Thymus (tissue), 11 donors: ENCODE data around the gene OR52K2. TPM values are rescaled to one million over a fixed set of nuclear protein-coding genes. Genes with fewer than 3 reads are reported as not detected.
"Not testable (repeated sequence)": the region's sequence is repeated elsewhere in the genome, so short reads cannot be mapped to it uniquely, and the experiment has no call there.

Source experiments
- DNase-seq, 9 donors: peaks; one replicate each; pipeline ENCODE4 v3.0.0-alpha.2; 2013; ENCODE audit warnings: low spot score in 9 of 9, low read depth in 6 of 9, missing footprints in 1 of 9
- H3K27ac ChIP-seq, 2 donors: one replicate each; pipeline ENCODE4 v1.5.1; 2013; ENCODE audit warnings: control low read depth in 1 of 2, low read depth in 1 of 2, low read length in 1 of 2, mild to moderate bottlenecking in 1 of 2, moderate library complexity in 1 of 2
- H3K27me3 ChIP-seq, 2 donors: one replicate each; pipeline ENCODE4 v1.5.1; 2013; ENCODE audit warnings: low read length in 1 of 2; ENCODE audit not compliant: control insufficient read depth in 2 of 2, insufficient read depth in 1 of 2
- H3K36me3 ChIP-seq, 2 donors: one replicate each; pipeline ENCODE4 v1.5.1; 2013; ENCODE audit warnings: low read length in 1 of 2, mild to moderate bottlenecking in 1 of 2, moderate library complexity in 1 of 2; ENCODE audit not compliant: control insufficient read depth in 2 of 2, insufficient read depth in 2 of 2
- H3K4me1 ChIP-seq, 2 donors: one replicate each; pipeline ENCODE4 v1.5.1; 2013; ENCODE audit warnings: low read length in 2 of 2; ENCODE audit not compliant: control insufficient read depth in 2 of 2, insufficient read depth in 2 of 2
- H3K4me3 ChIP-seq, 2 donors: one replicate each; pipeline ENCODE4 v1.5.1; 2013; ENCODE audit warnings: low read length in 2 of 2, control low read depth in 1 of 2, mild to moderate bottlenecking in 1 of 2
- H3K9me3 ChIP-seq, 2 donors: one replicate each; pipeline ENCODE4 v1.5.1; 2013; ENCODE audit warnings: low read length in 1 of 2, mild to moderate bottlenecking in 1 of 2; ENCODE audit not compliant: control insufficient read depth in 2 of 2, insufficient read depth in 1 of 2
- WGBS: extraction: QIAGEN DNeasy Blood & Tissue Kit; methylation state at CpG from one replicate; pipeline ENCODE4 v1.1.7; 2013; 5-methylcytosine and 5-hydroxymethylcytosine counted together
- polyA plus RNA-seq: library from polyadenylated mRNA; stranded (reverse); fragments of 200-250 nt; gene quantifications from one replicate; pipeline ENCODE4 v1.2.3, GENCODE V29; 2013
- total RNA-seq: library from RNA; stranded (reverse); fragments of 120-200 nt; gene quantifications from one replicate; pipeline ENCODE4 v1.2.4, GENCODE V29; 2013
- donor health status: healthy.

Gene OR52K2
- total and polyA plus RNA-seq, 2 donors = not detected

DNA sequence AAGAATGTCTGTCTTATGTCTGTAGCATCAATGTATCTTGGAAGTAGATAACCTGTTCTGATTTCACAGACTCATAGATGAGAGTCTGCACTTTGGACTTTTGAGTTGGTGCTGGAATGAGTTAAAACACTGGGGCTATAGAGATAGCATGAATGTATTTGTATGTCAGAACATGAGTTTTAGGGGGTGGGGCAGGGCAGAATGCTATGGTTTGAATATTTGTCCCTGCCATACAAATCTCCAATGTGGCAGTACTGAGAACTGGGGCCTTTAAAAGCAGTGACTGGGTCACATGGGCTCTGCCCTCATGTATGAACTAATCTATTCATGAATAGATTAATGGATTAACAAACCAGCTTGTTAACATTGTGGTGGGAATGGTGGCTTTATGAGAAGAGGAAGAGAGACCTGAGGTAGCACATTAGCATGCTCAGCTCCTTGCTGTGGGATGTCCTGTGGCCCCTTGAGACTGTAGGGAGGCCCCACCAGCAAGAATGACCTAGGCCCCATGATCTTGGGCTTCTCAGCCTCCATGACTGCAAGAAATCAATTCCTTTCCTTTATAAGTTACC lies 17.9 kb downstream of the OR52K2 start:
- no peaks in the 10 kb centered on the region for H3K9me3 ChIP-seq
- H3K36me3 ChIP-seq = no peaks in the 10 kb centered on the region
- DNase-seq = no peak
- H3K27me3 ChIP-seq = no peaks in the 10 kb centered on the region
- H3K4me1 ChIP-seq = no peaks in the 10 kb centered on the region
- no peak overlapping the region for H3K27ac ChIP-seq
- H3K4me3 ChIP-seq = no peak overlapping the region

- Histone ChIP-seq H3K27ac (no peak overlapping the region), H3K4me1 (no peaks in the 10 kb centered on the region), H3K36me3 (no peaks in the 10 kb centered on the region), H3K9me3 (no peaks in the 10 kb centered on the region), H3K4me3 (no peak overlapping the region), H3K27me3 (no peaks in the 10 kb centered on the region)
- DNase-seq = no peak
- WGBS = 85% methylated on average over 3 of the region's 3 CpGs
Measured at GRCh38 chr11:4467811-4468606, 18.9 kb downstream of the OR52K2 start.

GRCh38 chr11:4479644-4480043 lies 30.5 kb downstream of the OR52K2 start:
- H3K27me3 ChIP-seq = no peaks in the 10 kb centered on the region
- no peak overlapping the region for H3K4me3 ChIP-seq
- H3K36me3 ChIP-seq = no peaks in the 10 kb centered on the region
- DNase-seq = no peak
- no peak overlapping the region for H3K27ac ChIP-seq
- 93% methylated on average over 1 of the region's 1 CpG for WGBS
- H3K9me3 ChIP-seq = no peaks in the 10 kb centered on the region
- H3K4me1 ChIP-seq = no peaks in the 10 kb centered on the region

GRCh38 chr11:4480577-4481239 lies 31.6 kb downstream of the OR52K2 start:
- Histone ChIP-seq H3K27me3 (no peaks in the 10 kb centered on the region), H3K4me3 (no peak overlapping the region), H3K4me1 (no peaks in the 10 kb centered on the region), H3K9me3 (no peaks in the 10 kb centered on the region), H3K36me3 (no peaks in the 10 kb centered on the region), H3K27ac (no peak overlapping the region)
- no peak for DNase-seq
- WGBS = 90% methylated on average over 4 of the region's 4 CpGs

- H3K27me3 ChIP-seq = no peaks in the 10 kb centered on the region
- H3K4me1 ChIP-seq = no peaks in the 10 kb centered on the region
- H3K4me3 ChIP-seq = no peak overlapping the region
- H3K9me3 ChIP-seq = no peaks in the 10 kb centered on the region
- DNase-seq = no peak
- no peaks in the 10 kb centered on the region for H3K36me3 ChIP-seq
- no peak overlapping the region for H3K27ac ChIP-seq
Measured at GRCh38 chr11:4481240-4481582, 32.1 kb downstream of the OR52K2 start.

- Histone ChIP-seq H3K36me3 (no peaks in the 10 kb centered on the region), H3K27me3 (no peaks in the 10 kb centered on the region), H3K9me3 (no peaks in the 10 kb centered on the region), H3K4me1 (no peaks in the 10 kb centered on the region), H3K27ac (no peak within 1 kb of the TSS), H3K4me3 (no peak within 1 kb of the TSS)
- 84% methylated on average over 2 of the region's 2 CpGs for WGBS
- DNase-seq = peak in 1 of 9 donors; percentile 3
Measured at GRCh38 chr11:4482445-4482844, 33.4 kb downstream of the OR52K2 start, which contains the start of gene OR52K1. OR52K1 (plus strand) TSS chr11:4482646; CDS start chr11:4488901, 6,255 bp downstream.

GRCh38 chr11:4484310-4484709 lies 35.2 kb downstream of the OR52K2 start:
- WGBS = 87% methylated on average over 4 of the region's 4 CpGs
- H3K27ac ChIP-seq = no peak overlapping the region
- DNase-seq = no peak
- no peaks in the 10 kb centered on the region for H3K27me3 ChIP-seq
- no peaks in the 10 kb centered on the region for H3K9me3 ChIP-seq
- H3K4me3 ChIP-seq = no peak overlapping the region
- no peaks in the 10 kb centered on the region for H3K4me1 ChIP-seq
- no peaks in the 10 kb centered on the region for H3K36me3 ChIP-seq

DNA sequence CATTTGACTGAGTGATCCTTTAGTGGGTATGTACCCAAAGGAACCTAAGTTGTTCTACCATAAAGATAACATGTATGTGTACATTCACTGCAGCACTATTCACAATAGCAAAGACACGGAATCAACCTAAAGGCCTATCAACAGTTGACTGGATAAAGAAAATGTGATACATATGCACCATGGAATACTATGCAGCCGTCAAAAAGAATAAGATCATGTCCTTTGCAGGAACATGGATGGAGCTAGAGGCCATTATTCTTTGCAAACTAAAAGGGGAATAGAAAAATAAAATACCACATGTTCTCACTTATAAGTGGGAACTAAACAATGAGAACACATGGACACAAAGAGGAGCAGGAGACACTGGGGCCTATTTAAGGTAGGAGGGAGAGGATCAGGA lies 42.3 kb downstream of the OR52K2 start:
- DNase-seq, H3K4me3 ChIP-seq, H3K27ac ChIP-seq, H3K27me3 ChIP-seq, H3K4me1 ChIP-seq, H3K36me3 ChIP-seq, H3K9me3 ChIP-seq: not testable (repeated sequence)
- 88% methylated on average over 2 of the region's 2 CpGs for WGBS

- Histone ChIP-seq H3K27me3 (peaks cover 0 to 8% of the 10 kb centered on the region in 2 donors), H3K9me3 (no peaks in the 10 kb centered on the region), H3K36me3 (no peaks in the 10 kb centered on the region), H3K27ac (no peak overlapping the region), H3K4me1 (no peaks in the 10 kb centered on the region), H3K4me3 (no peak overlapping the region)
- 87% methylated on average over 4 of the region's 4 CpGs for WGBS
- no peak for DNase-seq
Measured at GRCh38 chr11:4491878-4492606, 42.9 kb downstream of the OR52K2 start.
